Measurements from ENCODE around the gene BIRC6. TPM values are rescaled to one million over a fixed set of nuclear protein-coding genes. Genes with fewer than 3 reads are reported as not detected.

Gene BIRC6
- total and polyA plus RNA-seq, 2 of the 8 experiments (the other 6 are each of a cell fraction or from before 2014, with no cell fraction given): 32.5 to 69.5 TPM

- no peak for TF ChIP-seq CHD7 (IDR thresholded peaks at IDR 0.05; ENCODE audit: insufficient replicate concordance, low read length)
- TF ChIP-seq PHF8 (conservative IDR thresholded peaks at IDR 0.05; ENCODE audit: low read depth, low read length): no peak
- no peak for TF ChIP-seq CREB1 (IDR thresholded peaks at IDR 0.05)
- no peak for TF ChIP-seq ZNF274 (IDR thresholded peaks at IDR 0.05; ENCODE audit: borderline replicate concordance, extremely low read depth, low read length)
- no peak for TF ChIP-seq RBBP5 (IDR thresholded peaks at IDR 0.05; ENCODE audit: borderline replicate concordance, low read depth, low read length)
- TF ChIP-seq SP2 (IDR thresholded peaks at IDR 0.05; ENCODE audit: low read length): no peak
- no peak for TF ChIP-seq CEBPB (IDR thresholded peaks at IDR 0.05; ENCODE audit: low read depth, low read length)
- no peak for TF ChIP-seq SP4 (IDR thresholded peaks at IDR 0.05; ENCODE audit: low read length)
- no peak for TF ChIP-seq FOSL1 (IDR thresholded peaks at IDR 0.05; ENCODE audit: insufficient read depth, low read depth, low read length)
- TF ChIP-seq MAFK (IDR thresholded peaks at IDR 0.05; ENCODE audit: low read depth, low read length): no peak
- TF ChIP-seq SIRT6 (IDR thresholded peaks at IDR 0.05; ENCODE audit: low read length): no peak
- TF ChIP-seq EZH2 (IDR thresholded peaks at IDR 0.05; ENCODE audit: low read depth, low read length, severe bottlenecking): no peak
- TF ChIP-seq HDAC6 (IDR thresholded peaks at IDR 0.05; ENCODE audit: low read depth, low read length): no peak
These were observed 138.3 kb downstream of the BIRC6 start (continued) for GRCh38 chr2:32495139-32495538.

All from H1 (cell line).